OCI-LY7 (cell line): ENCODE results near the gene NPB. TPM values are rescaled to one million over a fixed set of nuclear protein-coding genes. Genes with fewer than 3 reads are reported as not detected.

ENCODE experiments used
- BruUV-seq: library from RNA; stranded (reverse); fragments of 400-500 nt; replicated peaks from 2 replicates; lab custom pipeline; 2021; lab: Mats Ljungman, UMichigan
- CTCF ChIA-PET: fragments of 300-600 bp; sonication (Branson Sonifier 250); formaldehyde crosslinking; loops from one replicate; lab custom pipeline; 2022; ENCODE audit warnings: antibody characterized with exemption; ENCODE audit not compliant: unreplicated experiment; lab: Charles Lee
- POLR2A ChIA-PET: fragments of 300-600 bp; sonication (Branson Sonifier 250); formaldehyde crosslinking; loops from one replicate; lab custom pipeline; 2022; ENCODE audit warnings: antibody characterized with exemption; lab: Charles Lee
- DNase-seq: peaks from one replicate; pipeline ENCODE4 v3.0.0-alpha.2; 2015; ENCODE audit warnings: low spot score
- H2AFZ ChIP-seq: fragments of 200-600 bp; sonication (generic), shearing (Covaris generic); 2 replicates; pipeline ENCODE4 v1.6.1; 2014; ENCODE audit warnings: mild to moderate bottlenecking, antibody characterized with exemption, low read length, moderate library complexity
- H3K27ac ChIP-seq: fragments of 200-600 bp; sonication (generic); 2 replicates; pipeline ENCODE4 v1.5.1; 2014; ENCODE audit warnings: mixed run types, low read depth, mild to moderate bottlenecking, moderate library complexity, low read length, inconsistent platforms; ENCODE audit not compliant: poor library complexity, severe bottlenecking
- H3K36me3 ChIP-seq: fragments of 200-600 bp; sonication (generic); 2 replicates; pipeline ENCODE4 v1.6.1; 2014; ENCODE audit warnings: mild to moderate bottlenecking, antibody characterized with exemption, low read length, moderate library complexity, mixed read lengths; ENCODE audit not compliant: insufficient read depth
- H3K4me1 ChIP-seq: fragments of 200-600 bp; sonication (generic); 2 replicates; pipeline ENCODE4 v1.5.1; 2014; ENCODE audit warnings: mild to moderate bottlenecking, low read length; ENCODE audit not compliant: insufficient read depth, poor library complexity, severe bottlenecking
- H3K4me2 ChIP-seq: fragments of 200-600 bp; sonication (generic); 2 replicates; pipeline ENCODE4 v1.6.1; 2014; ENCODE audit warnings: mild to moderate bottlenecking, low read length
- H3K4me3 ChIP-seq: fragments of 200-600 bp; sonication (generic); 2 replicates; pipeline ENCODE4 v1.5.1; 2014; ENCODE audit warnings: mild to moderate bottlenecking, low read depth, low read length; ENCODE audit not compliant: poor library complexity, severe bottlenecking
- H3K79me2 ChIP-seq: fragments of 200-600 bp; sonication (generic); 2 replicates; pipeline ENCODE4 v1.6.1; 2016; ENCODE audit warnings: low read depth, mild to moderate bottlenecking, low read length, moderate library complexity, mixed read lengths; ENCODE audit not compliant: insufficient read depth
- H3K9me2 ChIP-seq: fragments of 200-600 bp; sonication (generic); 2 replicates; pipeline ENCODE4 v1.6.1; 2016; ENCODE audit warnings: mild to moderate bottlenecking, low read length, mixed read lengths; ENCODE audit not compliant: insufficient read depth
- H3K9me3 ChIP-seq: fragments of 200-600 bp; sonication (generic); 2 replicates; pipeline ENCODE4 v1.6.1; 2014; ENCODE audit warnings: mild to moderate bottlenecking, mixed run types, low read length, mixed read lengths
- H4K20me1 ChIP-seq: fragments of 200-600 bp; sonication (generic); 2 replicates; pipeline ENCODE4 v1.6.1; 2014; ENCODE audit warnings: mild to moderate bottlenecking, antibody characterized with exemption, low read length, moderate library complexity, mixed read lengths; ENCODE audit not compliant: insufficient read depth
- EZH2phosphoT487 ChIP-seq: fragments of 200-600 bp; sonication (generic); IDR thresholded peaks from 2 replicates; pipeline ENCODE4 v1.6.1; 2018; ENCODE audit warnings: low read depth, borderline replicate concordance, mild to moderate bottlenecking, mixed run types, antibody characterized with exemption, low read length, moderate library complexity, mixed read lengths
- intact Hi-C: fragments of 100-400 bp; cut with micrococcal nuclease; formaldehyde crosslinking; loops from one replicate; pipeline ENCODE4 v1.10.0; 2022; ENCODE audit not compliant: unreplicated experiment
- total RNA-seq, 2 experiments: library from RNA; depleted of rRNA in 1 of 2; stranded (reverse); fragments of >200 nt in 1 of 2; shearing (Covaris generic) in 1 of 2; gene quantifications; 2 replicates each; pipeline ENCODE4 v1.2.3, GENCODE V29; 2014 to 2022
- TF ChIP-seq, protein P1 (sequence below): fragments of 200-600 bp; sonication (generic); conservative IDR thresholded peaks from 2 replicates; pipeline ENCODE4 v1.5.1; 2014; ENCODE audit warnings: mild to moderate bottlenecking, antibody characterized with exemption, low read length, moderate library complexity, mixed read lengths

The NPB gene
- total RNA-seq, 2 experiments from 2014 or later: 2.8 to 3.2 TPM

DNA sequence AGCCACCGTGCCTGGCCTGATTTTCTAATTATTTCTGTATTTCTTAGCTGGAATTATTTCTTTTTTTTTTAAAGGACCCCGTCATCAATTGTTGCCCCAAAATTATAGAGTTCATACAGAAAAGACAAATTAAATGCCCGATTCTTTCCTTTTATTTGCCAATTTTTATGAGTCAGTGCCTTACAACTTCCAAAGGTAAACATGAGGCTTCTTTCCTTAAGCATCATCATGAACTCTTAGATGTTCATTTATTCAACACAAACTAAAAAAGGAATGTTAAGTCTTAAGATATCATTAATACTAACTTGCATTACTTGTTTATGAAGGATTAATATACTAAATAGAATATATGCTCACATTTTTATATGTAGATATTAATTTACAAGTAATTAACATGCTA is 23.7 kb upstream of the NPB start:
- no TSS peak for BruUV-seq
- H3K9me2 ChIP-seq: no peaks in the 10 kb centered on the region
- no peak overlapping the region for H3K4me2 ChIP-seq
- H4K20me1 ChIP-seq: no peaks in the 10 kb centered on the region
- CTCF ChIA-PET: no interaction called here
- H3K9me3 ChIP-seq: no peaks in the 10 kb centered on the region
- no peak overlapping the region for H2AFZ ChIP-seq
- H3K27ac ChIP-seq: no peak overlapping the region
- intact Hi-C loops: no loop called here
- no peak for DNase-seq
- POLR2A ChIA-PET: interaction anchor here (0.7 kb wide), 1 partner anchor 56 kb away, joined by 5 read pairs; no protein-coding TSS in a partner anchor
- H3K4me1 ChIP-seq: peaks cover 17% of the 10 kb centered on the region
- no peak overlapping the region for H3K4me3 ChIP-seq
- 0 out of 2 replicates have a peak, but pooled peaks cover 5% of the 10 kb centered on the region for H3K79me2 ChIP-seq
- TF ChIP-seq EZH2phosphoT487: no peak
- TF ChIP-seq, protein P1, sequence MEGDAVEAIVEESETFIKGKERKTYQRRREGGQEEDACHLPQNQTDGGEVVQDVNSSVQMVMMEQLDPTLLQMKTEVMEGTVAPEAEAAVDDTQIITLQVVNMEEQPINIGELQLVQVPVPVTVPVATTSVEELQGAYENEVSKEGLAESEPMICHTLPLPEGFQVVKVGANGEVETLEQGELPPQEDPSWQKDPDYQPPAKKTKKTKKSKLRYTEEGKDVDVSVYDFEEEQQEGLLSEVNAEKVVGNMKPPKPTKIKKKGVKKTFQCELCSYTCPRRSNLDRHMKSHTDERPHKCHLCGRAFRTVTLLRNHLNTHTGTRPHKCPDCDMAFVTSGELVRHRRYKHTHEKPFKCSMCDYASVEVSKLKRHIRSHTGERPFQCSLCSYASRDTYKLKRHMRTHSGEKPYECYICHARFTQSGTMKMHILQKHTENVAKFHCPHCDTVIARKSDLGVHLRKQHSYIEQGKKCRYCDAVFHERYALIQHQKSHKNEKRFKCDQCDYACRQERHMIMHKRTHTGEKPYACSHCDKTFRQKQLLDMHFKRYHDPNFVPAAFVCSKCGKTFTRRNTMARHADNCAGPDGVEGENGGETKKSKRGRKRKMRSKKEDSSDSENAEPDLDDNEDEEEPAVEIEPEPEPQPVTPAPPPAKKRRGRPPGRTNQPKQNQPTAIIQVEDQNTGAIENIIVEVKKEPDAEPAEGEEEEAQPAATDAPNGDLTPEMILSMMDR: no peak
- H3K36me3 ChIP-seq: peaks cover 70% of the 10 kb centered on the region

DNA sequence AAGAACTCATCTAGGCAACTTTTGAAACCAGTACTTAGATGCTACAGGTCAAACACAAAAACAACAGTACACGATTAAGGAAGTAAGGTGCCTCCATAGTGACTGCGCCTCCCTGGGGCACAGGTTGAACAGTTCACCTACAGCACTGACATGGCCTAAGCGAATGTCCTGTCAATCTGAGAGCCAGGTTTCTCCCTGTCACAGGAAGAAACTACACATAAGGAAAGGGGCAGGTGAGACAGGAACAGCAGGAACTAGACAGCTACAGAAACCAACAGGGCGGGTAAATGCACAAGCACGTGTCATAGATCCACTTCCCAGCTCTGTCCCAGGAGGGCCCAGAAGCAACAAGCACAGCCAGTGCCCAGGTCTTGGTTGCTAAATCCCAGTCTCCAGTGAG is 22.9 kb upstream of the NPB start:
- H4K20me1 ChIP-seq: no peaks in the 10 kb centered on the region
- ChIA-PET POLR2A (interaction anchor here (1.1 kb wide), 1 partner anchor 13 kb away, joined by 3 read pairs; no protein-coding TSS in a partner anchor), CTCF (no interaction called here)
- 0 out of 2 replicates have a peak, but pooled peaks cover 5% of the 10 kb centered on the region for H3K79me2 ChIP-seq
- intact Hi-C loops: no loop called here
- H3K27ac ChIP-seq: no peak overlapping the region
- H3K4me2 ChIP-seq: no peak overlapping the region
- no peak for TF ChIP-seq EZH2phosphoT487
- TF ChIP-seq, protein P1: no peak
- DNase-seq: no peak
- peaks cover 78% of the 10 kb centered on the region for H3K36me3 ChIP-seq
- peaks cover 8% of the 10 kb centered on the region for H3K4me1 ChIP-seq
- no peaks in the 10 kb centered on the region for H3K9me3 ChIP-seq
- H3K9me2 ChIP-seq: no peaks in the 10 kb centered on the region
- H2AFZ ChIP-seq: no peak overlapping the region
- H3K4me3 ChIP-seq: no peak overlapping the region
- no TSS peak for BruUV-seq

DNA sequence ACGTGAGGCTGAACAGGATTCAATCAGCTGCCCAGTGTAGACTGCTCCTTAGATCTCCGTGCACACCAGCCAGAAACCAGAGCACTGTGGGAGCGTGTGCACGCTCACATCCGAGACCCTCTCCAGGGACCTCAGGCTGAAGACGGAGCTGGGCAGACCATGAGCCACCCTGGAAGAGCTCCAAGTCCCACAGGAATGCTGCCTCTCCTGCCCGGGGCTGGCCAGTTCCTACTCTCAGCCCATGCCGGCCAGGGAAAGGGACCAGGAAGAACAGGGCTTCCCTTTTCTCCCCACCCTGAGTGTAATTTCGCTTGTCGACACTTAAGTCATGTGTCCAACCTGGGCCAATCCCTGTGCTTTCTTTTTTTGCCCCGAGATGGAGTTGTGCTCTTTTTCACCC is 17.5 kb upstream of the NPB start:
- H3K27ac ChIP-seq: no peak overlapping the region
- no TSS peak for BruUV-seq
- intact Hi-C loops: no loop called here

More for the DNA sequence above, 17.5 kb upstream of the NPB start:
- Histone ChIP-seq H3K79me2 (peaks cover 26% of the 10 kb centered on the region), H3K9me3 (no peaks in the 10 kb centered on the region), H3K4me2 (no peak overlapping the region), H3K9me2 (no peaks in the 10 kb centered on the region), H4K20me1 (peaks cover 12% of the 10 kb centered on the region; the same call in 1 of the 2 replicates), H2AFZ (no peak overlapping the region), H3K4me3 (no peak overlapping the region), H3K36me3 (peaks cover 100% of the 10 kb centered on the region), H3K4me1 (peaks cover 3% of the 10 kb centered on the region)
- POLR2A ChIA-PET: interaction anchor here (0.6 to 1.3 kb wide), 3 partner anchors 9 to 493 kb away, joined by 3 to 4 read pairs (median 3); no protein-coding TSS in a partner anchor
- no peak for DNase-seq
- TF ChIP-seq, protein P1: no peak
- CTCF ChIA-PET: no interaction called here
